Measurements from ENCODE around the gene PLD6.

GRCh38 chr17:17226451-17227265 lies 20.5 kb upstream of the PLD6 start:
- TF ChIP-seq CTCF (IDR thresholded peaks at IDR 0.05) (no peak), POLR2A (IDR thresholded peaks at IDR 0.05) (no peak)

Data from testis (tissue), 2 donors.